Measurements from ENCODE around the gene SH3PXD2A.
"Not testable (repeated sequence)": the region's sequence is repeated elsewhere in the genome, so short reads cannot be mapped to it uniquely, and the experiment has no call there.

DNA sequence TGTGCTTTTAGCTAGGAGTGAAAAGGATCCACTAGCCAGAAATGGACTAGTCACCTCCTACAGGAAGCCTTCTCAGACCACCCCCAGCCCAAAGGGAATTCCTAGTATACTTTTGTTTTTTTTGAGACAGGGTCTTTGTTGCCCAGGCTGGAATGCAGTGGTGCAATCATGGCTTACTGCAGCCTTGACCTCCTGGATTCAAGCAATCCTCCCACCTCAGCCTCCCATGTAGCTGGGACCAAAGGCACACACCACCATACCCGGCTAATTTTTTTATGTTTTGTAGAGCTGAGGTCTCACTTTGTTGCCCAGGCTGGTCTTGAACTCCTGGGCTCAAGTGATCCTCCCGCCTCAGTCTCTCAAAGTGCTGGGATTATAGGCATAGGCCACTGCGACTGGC, 192.7 kb downstream of the SH3PXD2A start:
- TF ChIP-seq POLR2A (IDR thresholded peaks at IDR 0.05) = not testable (repeated sequence)
- TF ChIP-seq, protein P1, sequence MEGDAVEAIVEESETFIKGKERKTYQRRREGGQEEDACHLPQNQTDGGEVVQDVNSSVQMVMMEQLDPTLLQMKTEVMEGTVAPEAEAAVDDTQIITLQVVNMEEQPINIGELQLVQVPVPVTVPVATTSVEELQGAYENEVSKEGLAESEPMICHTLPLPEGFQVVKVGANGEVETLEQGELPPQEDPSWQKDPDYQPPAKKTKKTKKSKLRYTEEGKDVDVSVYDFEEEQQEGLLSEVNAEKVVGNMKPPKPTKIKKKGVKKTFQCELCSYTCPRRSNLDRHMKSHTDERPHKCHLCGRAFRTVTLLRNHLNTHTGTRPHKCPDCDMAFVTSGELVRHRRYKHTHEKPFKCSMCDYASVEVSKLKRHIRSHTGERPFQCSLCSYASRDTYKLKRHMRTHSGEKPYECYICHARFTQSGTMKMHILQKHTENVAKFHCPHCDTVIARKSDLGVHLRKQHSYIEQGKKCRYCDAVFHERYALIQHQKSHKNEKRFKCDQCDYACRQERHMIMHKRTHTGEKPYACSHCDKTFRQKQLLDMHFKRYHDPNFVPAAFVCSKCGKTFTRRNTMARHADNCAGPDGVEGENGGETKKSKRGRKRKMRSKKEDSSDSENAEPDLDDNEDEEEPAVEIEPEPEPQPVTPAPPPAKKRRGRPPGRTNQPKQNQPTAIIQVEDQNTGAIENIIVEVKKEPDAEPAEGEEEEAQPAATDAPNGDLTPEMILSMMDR (IDR thresholded peaks at IDR 0.05) = not testable (repeated sequence)

All from Peyer's patch (tissue), 4 donors.